A673 (cell line): ENCODE measurements around the gene MXD3.

Experiments used
- CTCF ChIP-seq: fragments of 300-800, 200-600 bp; sonication (generic); conservative IDR thresholded peaks from 2 replicates; pipeline ENCODE4 v1.5.1; 2017; ENCODE audit warnings: low read depth, mild to moderate bottlenecking, antibody characterized with exemption, low read length, moderate library complexity, mixed read lengths
- EZH2 ChIP-seq: fragments of 200-600 bp; sonication (generic); IDR thresholded peaks from 2 replicates; pipeline ENCODE4 v1.6.1; 2017; ENCODE audit warnings: borderline replicate concordance, low read depth, mild to moderate bottlenecking, mixed read lengths, antibody characterized with exemption, low read length; ENCODE audit not compliant: poor library complexity, severe bottlenecking

GRCh38 chr5:177354711-177355110 is 43.0 kb upstream of the MXD3 start:
- TF ChIP-seq CTCF = no peak
- TF ChIP-seq EZH2 = no peak
